BJ (cell line): ENCODE data around the gene MAGOH. TPM values are rescaled to one million over a fixed set of nuclear protein-coding genes. Genes with fewer than 3 reads are reported as not detected.
A peak's percentile ranks its signal among the peaks of the same experiment; 100 is the strongest.

Experiments
- CTCF ChIA-PET: fragments of 350-600 bp; formaldehyde crosslinking; extraction: SDS; loops from one replicate; lab custom pipeline; 2021; ENCODE audit warnings: antibody characterized with exemption, inconsistent platforms; lab: Yijun Ruan, JAX
- POLR2A ChIA-PET: fragments of 300-600 bp; sonication (Branson Sonifier 250); formaldehyde crosslinking; extraction: SDS; loops from one replicate; lab custom pipeline; 2021; ENCODE audit warnings: antibody characterized with exemption; lab: Charles Lee
- DNase-seq: peaks from one replicate; pipeline ENCODE4 v3.0.0-alpha.2; 2011; ENCODE audit warnings: low read depth
- H3K27me3 ChIP-seq: 2 replicates; pipeline ENCODE4 v1.6.0; 2011; ENCODE audit warnings: low read length; ENCODE audit not compliant: control insufficient read depth, insufficient read depth
- H3K36me3 ChIP-seq: 2 replicates; pipeline ENCODE4 v1.5.1; 2011; ENCODE audit warnings: low read length; ENCODE audit not compliant: control insufficient read depth, insufficient read depth
- H3K4me3 ChIP-seq: 2 replicates; pipeline ENCODE4 v1.5.1; 2011; ENCODE audit warnings: low read depth, mild to moderate bottlenecking, control low read depth, low read length
- CTCF ChIP-seq: IDR thresholded peaks from 2 replicates; pipeline ENCODE4 v1.5.1; 2011; ENCODE audit warnings: low read depth, mild to moderate bottlenecking, control low read depth, inconsistent platforms, low read length, moderate library complexity; ENCODE audit not compliant: insufficient read depth
- polyA plus RNA-seq: library from polyadenylated mRNA; depleted of rRNA; stranded (reverse); fragments of >200 nt; gene quantifications from 2 replicates; pipeline ENCODE4 v1.2.3, GENCODE V29; 2011

The MAGOH gene
- polyA plus RNA-seq, 1 experiment, result 3.9 TPM

DNA sequence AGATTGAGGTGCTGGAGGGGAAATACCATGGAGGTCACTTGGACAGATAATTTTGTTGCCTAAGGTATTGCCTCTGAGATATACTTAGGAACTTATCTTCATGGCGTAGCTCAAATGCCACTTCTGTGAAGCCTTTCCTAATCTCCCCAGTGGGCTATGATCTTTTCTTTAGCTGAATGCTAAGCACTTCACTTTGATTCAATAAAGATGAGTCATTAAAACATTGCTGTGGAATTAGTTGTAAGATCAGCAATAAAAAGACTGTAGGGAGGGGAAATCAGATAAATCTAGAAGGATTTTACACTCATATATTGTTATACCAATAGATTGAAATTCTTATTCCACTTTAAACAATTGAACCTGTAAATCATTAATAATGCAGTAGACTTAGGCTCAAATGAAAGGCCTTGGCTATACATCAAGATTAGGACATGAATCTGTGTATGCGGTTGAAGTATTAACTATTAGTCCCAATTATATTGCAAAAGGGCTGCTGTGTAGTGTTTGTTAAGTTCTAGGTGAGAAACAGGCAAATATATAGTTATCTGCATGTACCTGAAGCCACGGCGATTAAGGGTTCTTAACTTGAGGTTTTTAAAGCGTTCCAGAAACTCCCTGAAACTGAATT is 19.2 kb upstream of the MAGOH start:
- TF ChIP-seq CTCF, result no peak
- ChIA-PET CTCF (interaction anchor here (0.9 to 1.9 kb wide), 4 partner anchors 8 to 136 kb away, joined by 3 to 6 read pairs (median 6); no protein-coding TSS in a partner anchor), POLR2A (no interaction called here)
- no peak for DNase-seq
- Histone ChIP-seq H3K27me3 (no peaks in the 10 kb centered on the region), H3K36me3 (peaks cover 3% of the 10 kb centered on the region; the same call in 1 of the 2 replicates), H3K4me3 (no peak overlapping the region)

GRCh38 chr1:53256511-53257453 is 18.5 kb upstream of the MAGOH start:
- ChIA-PET POLR2A (no interaction called here), CTCF (interaction anchor here (1.3 to 1.9 kb wide), 3 partner anchors 9 to 137 kb away, joined by 6 read pairs; no protein-coding TSS in a partner anchor)
- DNase-seq, result no peak
- H3K36me3 ChIP-seq, result peaks cover under 1% of the 10 kb centered on the region; the same call in 1 of the 2 replicates
- no peaks in the 10 kb centered on the region for H3K27me3 ChIP-seq
- H3K4me3 ChIP-seq, result no peak overlapping the region
- no peak for TF ChIP-seq CTCF

DNA sequence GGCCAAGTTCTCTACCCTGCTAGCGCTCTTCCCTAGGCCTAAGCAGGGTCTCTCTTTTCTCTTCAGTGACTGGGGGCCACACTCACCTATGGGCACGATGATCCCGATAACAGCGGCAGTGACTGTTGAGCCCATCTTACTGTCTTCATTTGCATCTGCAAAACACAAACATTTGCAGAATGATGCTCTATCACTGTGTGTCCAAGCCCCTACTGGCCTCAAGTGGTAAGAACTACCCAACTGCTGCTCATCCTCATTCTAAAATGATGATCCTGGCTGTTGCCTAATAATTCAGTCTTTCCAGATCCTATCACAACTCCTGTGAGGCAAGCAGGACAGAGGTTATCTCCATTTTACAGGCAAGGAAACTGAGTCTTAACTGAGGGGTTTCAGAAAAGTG is 16.7 kb upstream of the MAGOH start:
- peak; percentile 24; the same call in 1 of the 2 replicates for TF ChIP-seq CTCF
- ChIA-PET CTCF (no interaction called here), POLR2A (no interaction called here)
- no peak overlapping the region for H3K4me3 ChIP-seq
- no peaks in the 10 kb centered on the region for H3K36me3 ChIP-seq
- no peaks in the 10 kb centered on the region for H3K27me3 ChIP-seq
- no peak for DNase-seq

DNA sequence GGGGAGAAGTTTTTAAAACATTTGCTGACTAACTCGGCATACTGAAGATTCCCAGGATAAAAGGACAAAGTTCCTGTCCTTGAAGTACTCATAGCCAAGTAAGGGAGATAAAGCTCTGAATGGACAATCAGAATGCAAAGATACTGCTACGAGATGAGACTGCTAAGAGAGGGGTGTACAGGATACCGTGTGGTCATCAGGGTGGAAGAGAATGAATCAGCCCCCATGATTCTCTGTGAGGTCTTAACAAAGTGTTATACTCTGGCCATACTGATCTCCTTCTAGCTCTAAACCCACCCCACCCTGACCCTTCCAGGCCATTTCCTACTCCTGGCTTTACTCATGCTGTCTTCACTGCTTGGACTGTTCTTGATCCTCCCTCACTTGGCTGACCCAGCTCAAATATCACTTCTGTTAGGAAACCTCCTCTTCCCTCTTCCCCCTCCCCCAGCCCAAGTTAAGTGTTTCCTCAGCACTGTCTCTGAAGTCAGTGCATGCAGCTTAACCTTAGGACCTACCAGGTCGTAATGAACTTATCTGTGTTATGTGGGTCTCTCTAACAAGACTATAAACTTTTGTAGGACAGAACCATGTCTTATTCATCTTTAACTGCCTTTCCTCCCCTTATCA is 15.8 kb upstream of the MAGOH start:
- no peaks in the 10 kb centered on the region for H3K27me3 ChIP-seq
- TF ChIP-seq CTCF, result no peak
- POLR2A ChIA-PET, result interaction anchor here (0.6 kb wide), 1 partner anchor 577 kb away, joined by 3 read pairs; no protein-coding TSS in a partner anchor
- H3K4me3 ChIP-seq, result no peak overlapping the region
- CTCF ChIA-PET, result interaction anchor here (1.2 kb wide), 1 partner anchor 34 kb away, joined by 3 read pairs; the partner anchor contains the start of gene CZIB
- DNase-seq, result no peak
- no peaks in the 10 kb centered on the region for H3K36me3 ChIP-seq
